ENCODE results near the gene CYP39A1. TPM values are rescaled to one million over a fixed set of nuclear protein-coding genes. Genes with fewer than 3 reads are reported as not detected.

The CYP39A1 gene
- total RNA-seq, 2 donors from 2014 or later = 6.0 to 6.3 TPM

DNA sequence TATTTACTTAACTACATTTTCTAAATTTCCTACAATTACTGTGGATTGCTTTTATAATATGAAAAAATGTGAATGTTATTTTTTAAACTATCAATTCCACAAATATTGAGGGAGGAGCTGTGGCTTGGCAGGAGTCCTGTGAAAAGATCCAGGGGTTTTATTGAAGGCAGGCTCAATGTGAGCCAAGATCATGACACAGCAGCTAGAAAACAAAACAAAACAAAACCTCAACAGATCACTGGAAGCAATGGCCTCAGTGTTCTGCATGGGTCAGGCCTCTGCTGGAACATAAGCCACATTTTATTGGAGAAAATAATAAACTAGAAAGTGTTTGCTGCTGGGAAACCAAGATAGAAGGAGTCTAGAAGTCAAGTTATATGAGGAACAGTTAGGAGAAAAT, 142.0 kb downstream of the CYP39A1 start:
- Histone ChIP-seq H3K4me1 (peaks cover 46% of the 10 kb centered on the region), H3K27me3 (no peaks in the 10 kb centered on the region), H3K27ac (peak overlapping the region in 3 of 4 donors; percentile 10 to 42 (median 32)), H3K36me3 (replicated peaks in 1 of 2; ENCODE audit: insufficient read depth in 1 of 2, low read depth in 2 of 2) (no peaks in the 10 kb centered on the region), H3K4me3 (no peak overlapping the region), H3K9me3 (no peaks in the 10 kb centered on the region)
- ATAC-seq (peak; percentile 68), DNase-seq (peak in 2 of 4 donors; percentile 27 to 43)
- intact Hi-C loops (cut with DNase I) = no loop called here
- TF ChIP-seq, protein P1, sequence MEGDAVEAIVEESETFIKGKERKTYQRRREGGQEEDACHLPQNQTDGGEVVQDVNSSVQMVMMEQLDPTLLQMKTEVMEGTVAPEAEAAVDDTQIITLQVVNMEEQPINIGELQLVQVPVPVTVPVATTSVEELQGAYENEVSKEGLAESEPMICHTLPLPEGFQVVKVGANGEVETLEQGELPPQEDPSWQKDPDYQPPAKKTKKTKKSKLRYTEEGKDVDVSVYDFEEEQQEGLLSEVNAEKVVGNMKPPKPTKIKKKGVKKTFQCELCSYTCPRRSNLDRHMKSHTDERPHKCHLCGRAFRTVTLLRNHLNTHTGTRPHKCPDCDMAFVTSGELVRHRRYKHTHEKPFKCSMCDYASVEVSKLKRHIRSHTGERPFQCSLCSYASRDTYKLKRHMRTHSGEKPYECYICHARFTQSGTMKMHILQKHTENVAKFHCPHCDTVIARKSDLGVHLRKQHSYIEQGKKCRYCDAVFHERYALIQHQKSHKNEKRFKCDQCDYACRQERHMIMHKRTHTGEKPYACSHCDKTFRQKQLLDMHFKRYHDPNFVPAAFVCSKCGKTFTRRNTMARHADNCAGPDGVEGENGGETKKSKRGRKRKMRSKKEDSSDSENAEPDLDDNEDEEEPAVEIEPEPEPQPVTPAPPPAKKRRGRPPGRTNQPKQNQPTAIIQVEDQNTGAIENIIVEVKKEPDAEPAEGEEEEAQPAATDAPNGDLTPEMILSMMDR (IDR thresholded peaks at IDR 0.05) = no peak
- no peak for TF ChIP-seq POLR2A (IDR thresholded peaks at IDR 0.05)

GRCh38 chr6:46509981-46510510, 142.6 kb downstream of the CYP39A1 start:
- H3K27ac ChIP-seq = peak overlapping the region in 2 of 4 donors; percentile 27 to 39
- no peaks in the 10 kb centered on the region for H3K36me3 ChIP-seq (replicated peaks in 1 of 2; ENCODE audit: insufficient read depth in 1 of 2, low read depth in 2 of 2)
- no peaks in the 10 kb centered on the region for H3K9me3 ChIP-seq
- no peak for DNase-seq
- ATAC-seq = no peak
- no peak overlapping the region for H3K4me3 ChIP-seq
- intact Hi-C loops (cut with DNase I) = no loop called here
- TF ChIP-seq POLR2A (IDR thresholded peaks at IDR 0.05) = no peak
- TF ChIP-seq, protein P1 (IDR thresholded peaks at IDR 0.05) = no peak
- no peaks in the 10 kb centered on the region for H3K27me3 ChIP-seq
- H3K4me1 ChIP-seq = peaks cover 46% of the 10 kb centered on the region
- whole genome bisulfite sequencing, 2 donors = 70 to 77% methylated on average over 4 of the region's 4 CpGs

DNA sequence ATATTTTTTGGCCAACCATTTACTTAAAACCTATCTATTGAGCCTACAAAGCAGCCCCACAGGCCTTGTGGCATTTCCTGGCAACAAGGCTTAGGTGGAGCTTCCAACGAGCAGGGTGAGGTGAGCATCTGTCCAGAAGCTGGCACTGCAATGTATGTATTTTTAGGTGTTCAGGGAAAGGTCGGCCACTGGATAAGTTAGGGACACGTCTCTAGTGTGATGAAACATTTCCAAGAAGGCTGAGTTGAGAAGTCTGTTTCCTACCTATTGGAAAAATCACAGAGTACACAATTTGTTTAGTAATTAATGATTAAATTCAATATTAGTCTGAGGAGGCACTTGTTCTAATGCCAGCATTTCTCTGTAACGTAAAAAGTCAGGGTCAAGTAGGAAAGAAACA, 143.6 kb downstream of the CYP39A1 start:
- peaks cover 46% of the 10 kb centered on the region for H3K4me1 ChIP-seq
- H3K9me3 ChIP-seq = no peaks in the 10 kb centered on the region
- H3K4me3 ChIP-seq = no peak overlapping the region
- H3K27ac ChIP-seq = peak overlapping the region in 2 of 4 donors; percentile 42 to 52
- no peak for TF ChIP-seq POLR2A (IDR thresholded peaks at IDR 0.05)
- TF ChIP-seq, protein P1 (IDR thresholded peaks at IDR 0.05) = no peak
- ATAC-seq (peak; percentile 16), DNase-seq (peak in 2 of 4 donors; percentile 8 to 13)
- no peaks in the 10 kb centered on the region for H3K36me3 ChIP-seq (replicated peaks in 1 of 2; ENCODE audit: insufficient read depth in 1 of 2, low read depth in 2 of 2)
- no peaks in the 10 kb centered on the region for H3K27me3 ChIP-seq
- intact Hi-C loops (cut with DNase I) = no loop called here
- WGBS, 2 donors = 12 to 15% methylated on average over 4 of the region's 4 CpGs

- intact Hi-C loops (cut with DNase I) = no loop called here
- peak; percentile 80 for ATAC-seq
- Histone ChIP-seq H3K4me1 (peaks cover 46% of the 10 kb centered on the region), H3K36me3 (replicated peaks in 1 of 2; ENCODE audit: insufficient read depth in 1 of 2, low read depth in 2 of 2) (no peaks in the 10 kb centered on the region), H3K4me3 (no peak overlapping the region), H3K27me3 (no peaks in the 10 kb centered on the region), H3K9me3 (no peaks in the 10 kb centered on the region), H3K27ac (peak overlapping the region; percentile 23 to 52 (median 40))
- TF ChIP-seq, protein P1 (IDR thresholded peaks at IDR 0.05) = no peak
- no peak for TF ChIP-seq POLR2A (IDR thresholded peaks at IDR 0.05)
- DNase-seq = peak in 1 of 4 donors; percentile 34
These were observed 145.2 kb downstream of the CYP39A1 start for GRCh38 chr6:46507426-46507825.

Data from body of pancreas (tissue), 4 donors.